A172 (cell line): Measurements from ENCODE around the gene DIPK1B. TPM values are rescaled to one million over a fixed set of nuclear protein-coding genes. Genes with fewer than 3 reads are reported as not detected.
"Not testable (repeated sequence)": the region's sequence is repeated elsewhere in the genome, so short reads cannot be mapped to it uniquely, and the experiment has no call there.

ENCODE experiments used
- DNase-seq: peaks from one replicate; pipeline ENCODE4 v3.0.0-alpha.2; 2015; ENCODE audit warnings: low spot score
- total RNA-seq: library from RNA; depleted of rRNA; stranded (reverse); fragments of >200 nt; shearing (Covaris generic); gene quantifications from 2 replicates; pipeline ENCODE4 v1.2.3, GENCODE V29; 2014

The DIPK1B gene
- total RNA-seq, 1 experiment from 2014 or later, result 16.7 TPM

DNA sequence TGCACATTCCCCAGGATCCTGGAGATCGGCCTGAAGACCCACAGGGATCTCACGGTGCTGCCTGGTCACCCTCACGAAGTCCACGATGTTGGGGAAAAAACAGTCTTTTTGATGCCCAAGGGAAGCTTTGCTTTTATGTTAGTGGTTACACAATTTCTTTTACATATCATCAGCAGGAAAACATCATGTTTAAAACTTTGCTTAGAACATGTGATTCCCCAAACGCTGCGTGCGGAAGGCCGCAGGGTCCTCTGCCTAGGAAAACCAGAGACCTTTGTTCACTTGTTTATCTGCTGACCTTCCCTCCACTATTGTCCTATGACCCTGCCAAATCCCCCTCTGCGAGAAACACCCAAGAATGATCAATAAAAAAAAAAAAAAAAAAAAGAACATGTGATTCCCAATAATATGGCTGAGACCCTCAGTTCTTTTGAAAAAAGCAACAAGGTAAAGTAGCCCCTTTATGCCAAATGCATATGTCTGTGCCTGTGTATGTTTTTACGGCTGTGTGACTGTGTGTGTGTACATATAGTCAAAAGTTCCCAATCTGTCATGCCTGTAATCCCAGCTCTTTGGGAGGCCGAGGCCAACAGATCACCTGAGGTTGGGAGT lies 13.6 kb upstream of the DIPK1B start:
- no peak for DNase-seq

DNA sequence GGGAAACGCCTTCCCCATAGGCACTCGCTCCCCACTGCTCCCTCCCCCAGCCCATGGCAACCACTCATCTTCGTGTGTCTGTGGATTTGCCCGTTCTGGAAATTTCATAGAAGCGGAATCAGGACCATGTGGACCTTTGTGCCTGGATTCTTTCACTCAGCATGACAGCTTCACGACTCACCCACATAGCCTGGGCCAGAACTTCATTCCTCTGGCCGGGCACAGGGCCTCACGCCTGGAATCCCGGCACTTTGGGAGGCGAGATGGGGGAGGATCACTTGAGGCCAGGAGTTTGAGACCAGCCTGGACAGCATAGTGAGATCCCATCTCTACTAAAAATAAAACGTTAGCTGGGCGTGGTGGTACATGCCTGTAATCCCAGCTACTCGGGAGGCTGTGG lies 12.1 kb upstream of the DIPK1B start:
- no peak for DNase-seq

DNA sequence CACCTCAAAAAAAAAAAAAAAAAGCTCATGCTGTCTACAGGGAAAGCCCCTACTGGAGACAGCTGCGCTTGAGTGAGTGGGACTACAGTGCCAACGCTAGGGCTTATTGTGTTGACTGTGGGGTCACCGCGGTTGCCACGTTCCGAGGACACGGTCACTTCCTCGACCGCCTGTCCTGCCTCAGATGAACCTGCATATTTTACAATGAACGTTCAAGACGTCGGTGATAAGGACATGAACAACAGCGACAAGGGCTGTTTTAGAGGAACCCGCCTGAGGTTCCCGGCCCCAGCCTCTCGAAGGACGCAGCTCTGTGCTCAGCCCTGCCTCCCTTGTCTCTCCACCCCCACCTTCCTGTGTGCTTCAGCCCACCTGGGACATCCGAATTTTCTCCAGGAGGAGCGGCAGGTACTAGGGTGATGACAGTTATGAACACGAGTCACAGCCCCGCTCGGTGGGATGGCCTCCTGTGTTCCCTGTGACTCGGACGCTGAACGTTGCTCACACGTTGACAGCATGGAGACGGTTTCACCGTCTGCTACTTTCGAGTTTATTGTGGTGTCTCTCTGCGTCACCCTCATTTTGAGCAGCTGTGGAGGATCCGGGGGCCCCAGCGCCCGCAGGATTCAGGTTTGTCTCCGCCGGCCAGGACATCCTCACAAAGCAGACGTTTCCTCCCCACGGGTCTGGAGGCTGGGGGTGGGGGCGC lies 11.3 kb upstream of the DIPK1B start:
- DNase-seq, result no peak

DNA sequence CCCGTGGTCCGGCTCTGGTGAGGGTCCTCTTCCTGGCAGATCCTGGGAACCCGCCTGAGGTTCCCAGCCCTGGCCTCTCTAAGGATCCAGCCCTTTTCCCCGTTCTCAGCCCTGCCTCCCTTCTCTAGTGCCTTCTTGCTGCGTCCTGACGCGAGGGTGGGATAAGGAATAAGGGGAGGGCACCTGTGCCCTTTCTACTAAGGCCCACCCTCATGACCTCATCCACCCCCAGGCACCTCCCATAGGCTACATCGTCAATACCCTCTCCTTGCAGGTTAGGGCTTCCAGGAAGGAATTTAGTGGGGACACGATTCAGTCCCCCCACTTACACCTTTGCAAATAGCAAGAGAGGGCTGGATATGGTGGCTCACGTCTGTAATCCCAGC lies 10.7 kb upstream of the DIPK1B start:
- DNase-seq, result no peak

DNA sequence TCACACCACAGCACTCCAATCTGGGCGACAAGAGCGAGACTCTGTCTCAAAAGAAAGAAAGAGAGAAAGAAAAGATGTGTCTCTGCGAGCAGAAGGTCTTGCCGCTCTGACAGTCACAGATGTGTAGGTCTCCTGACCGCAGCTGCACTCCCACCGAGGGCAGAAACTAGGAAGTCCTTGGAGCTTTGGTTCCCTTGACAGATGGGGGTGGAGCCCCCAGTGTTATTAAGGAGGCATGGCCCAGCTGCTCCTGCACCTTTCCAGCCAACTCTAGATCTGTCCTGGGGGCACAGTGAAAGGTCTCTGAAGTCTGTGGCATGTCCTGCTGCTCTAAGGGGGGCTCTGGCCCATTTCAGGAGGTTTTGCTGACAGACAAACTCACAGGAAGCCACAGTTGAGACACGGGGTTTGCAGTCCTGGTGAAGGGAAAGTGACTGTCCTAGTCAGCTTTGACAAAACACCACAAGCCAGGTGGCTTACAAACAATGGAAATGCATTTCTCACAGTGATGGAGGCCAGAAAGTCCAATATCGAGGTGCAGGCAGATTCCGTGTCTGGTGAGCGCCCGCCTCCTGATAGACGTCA lies 9.0 kb upstream of the DIPK1B start:
- no peak for DNase-seq

DNA sequence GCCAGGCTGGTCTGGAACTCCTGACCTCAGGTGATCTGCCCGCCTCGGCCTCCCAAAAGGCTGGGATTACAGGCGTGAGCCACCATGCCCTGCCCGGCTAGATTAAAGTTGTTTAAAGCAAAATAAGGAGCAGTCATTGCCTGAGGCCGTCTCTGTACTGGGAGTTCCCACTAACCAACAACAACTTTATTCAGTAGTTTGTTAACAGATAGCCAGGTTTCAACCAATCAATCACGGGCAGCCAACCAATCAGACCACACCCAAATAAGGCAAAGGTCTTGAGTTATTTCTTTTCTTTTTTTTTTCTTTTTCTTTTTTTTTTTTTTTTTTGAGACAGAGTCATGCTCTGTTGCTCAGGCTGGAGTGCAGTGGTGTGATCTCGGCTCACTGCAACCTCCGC lies 7.6 kb upstream of the DIPK1B start:
- DNase-seq, result not testable (repeated sequence)

DNA sequence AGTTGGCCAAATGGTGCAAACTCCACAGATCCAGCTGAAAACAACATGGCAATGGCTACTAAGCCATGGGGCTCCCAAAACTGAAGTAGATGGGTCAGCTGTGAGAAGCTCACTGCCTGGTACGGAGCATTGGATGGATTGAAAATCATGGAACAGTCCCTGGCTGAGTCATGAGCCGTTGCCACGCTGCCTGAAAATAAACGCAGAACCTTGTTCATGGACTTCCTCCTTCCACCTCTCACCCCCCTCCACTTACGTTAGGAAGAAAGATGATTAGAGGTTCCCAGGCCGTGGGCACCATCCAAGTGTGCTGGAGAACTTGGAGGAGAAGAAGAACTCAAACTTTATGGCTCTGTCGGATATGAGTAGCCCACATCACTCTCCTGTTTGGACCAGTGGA lies 6.8 kb upstream of the DIPK1B start:
- no peak for DNase-seq

DNA sequence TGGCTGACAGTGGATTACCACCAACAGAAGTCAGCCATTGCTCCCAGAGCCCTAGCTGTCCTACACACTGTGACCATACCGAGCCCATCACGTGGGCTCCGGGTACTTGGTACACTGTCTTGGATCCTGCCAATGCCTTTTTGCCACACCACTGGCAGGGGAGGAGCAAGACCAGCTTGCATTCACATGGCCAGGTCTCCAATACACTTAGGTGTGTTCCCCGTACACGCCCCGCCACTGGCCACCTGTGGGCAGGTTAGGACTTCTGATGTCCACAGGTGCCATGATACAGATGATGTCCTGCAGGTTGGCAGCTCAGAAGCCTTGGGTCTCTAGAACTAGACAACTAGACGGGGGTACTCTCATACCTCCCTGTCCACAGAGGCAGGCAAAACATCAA lies 5.4 kb upstream of the DIPK1B start:
- no peak for DNase-seq

DNA sequence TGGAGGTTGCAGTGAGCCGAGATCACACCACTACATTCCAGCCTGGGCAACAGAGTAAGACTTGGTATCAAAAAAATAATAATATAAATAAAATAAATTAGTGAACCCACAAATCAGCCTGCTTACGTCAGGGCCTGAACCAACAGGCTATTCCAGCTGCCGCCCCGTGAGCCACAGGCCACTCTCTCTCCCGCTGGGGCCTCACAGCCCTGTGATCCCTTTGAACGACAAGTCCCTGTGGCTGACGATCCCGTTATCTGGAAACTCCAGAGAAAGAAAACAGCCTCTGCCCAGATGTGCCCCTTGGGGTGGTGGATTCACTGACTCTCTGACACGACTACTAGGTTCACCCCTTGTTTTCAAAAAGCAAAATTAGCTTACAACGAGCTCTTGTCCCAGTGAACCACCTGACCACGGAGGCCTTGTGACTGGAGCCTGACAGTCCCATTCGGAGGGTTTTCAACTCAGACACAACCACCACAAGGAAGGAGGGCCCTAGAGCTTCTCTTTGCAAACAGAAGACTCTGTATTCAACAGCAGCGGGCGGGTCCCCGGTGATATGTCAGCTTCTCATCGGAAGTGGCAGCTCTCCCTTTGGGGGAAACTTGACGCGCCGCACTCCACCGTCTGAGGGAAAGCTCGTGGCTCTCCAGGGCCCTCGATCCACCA lies 4.4 kb upstream of the DIPK1B start:
- DNase-seq, result no peak

DNA sequence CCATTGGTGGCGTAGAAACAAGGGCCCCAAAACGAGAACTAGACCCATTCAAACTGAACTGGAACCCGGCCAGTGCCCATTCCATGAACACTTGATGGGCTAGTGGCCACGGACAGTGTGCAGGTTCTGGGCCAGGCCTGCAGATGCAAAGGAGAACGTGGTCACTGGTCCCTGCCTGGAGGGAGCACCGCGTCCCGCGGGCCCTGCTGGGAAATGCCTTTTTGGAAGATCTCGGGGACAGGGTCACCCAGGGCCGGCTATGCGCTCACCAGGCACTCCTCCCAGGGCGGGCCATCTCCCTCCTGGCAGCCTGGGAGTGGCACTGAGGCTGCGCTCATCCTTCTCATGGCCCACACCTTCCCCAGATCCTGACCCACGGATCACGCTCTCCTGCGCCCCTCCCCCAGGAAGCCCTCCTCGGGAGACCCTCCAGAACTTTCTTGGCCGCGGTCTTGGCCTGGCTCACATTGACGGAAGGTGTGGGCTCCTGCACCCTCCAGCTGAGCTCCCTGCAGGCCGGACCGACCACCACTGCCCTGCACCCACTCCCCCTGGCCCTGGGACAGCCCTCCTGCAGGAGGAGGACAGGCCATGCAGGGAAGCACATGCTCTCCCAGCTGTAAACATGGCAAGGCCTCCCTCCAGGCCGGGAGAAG lies 2.8 kb upstream of the DIPK1B start:
- DNase-seq, result no peak

DNA sequence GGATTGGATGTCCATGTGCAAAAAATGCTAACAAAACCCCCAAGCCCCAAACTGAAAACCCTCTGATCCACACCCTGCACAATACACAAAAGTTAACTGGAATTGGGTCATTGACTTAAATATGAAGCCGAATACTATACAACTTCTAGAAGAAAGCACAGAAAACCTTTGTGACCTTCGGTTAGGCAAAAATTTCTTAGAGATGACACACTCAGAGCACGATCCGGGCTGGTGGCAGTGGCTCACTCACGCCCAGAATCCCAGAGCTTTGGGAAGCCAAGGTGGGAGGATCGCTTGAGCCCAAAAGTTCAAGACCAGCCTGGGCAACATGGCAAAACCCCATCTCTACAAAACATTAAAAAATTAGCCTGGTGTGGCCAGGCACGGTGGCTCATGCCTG lies 1.8 kb upstream of the DIPK1B start:
- no peak for DNase-seq

DNA sequence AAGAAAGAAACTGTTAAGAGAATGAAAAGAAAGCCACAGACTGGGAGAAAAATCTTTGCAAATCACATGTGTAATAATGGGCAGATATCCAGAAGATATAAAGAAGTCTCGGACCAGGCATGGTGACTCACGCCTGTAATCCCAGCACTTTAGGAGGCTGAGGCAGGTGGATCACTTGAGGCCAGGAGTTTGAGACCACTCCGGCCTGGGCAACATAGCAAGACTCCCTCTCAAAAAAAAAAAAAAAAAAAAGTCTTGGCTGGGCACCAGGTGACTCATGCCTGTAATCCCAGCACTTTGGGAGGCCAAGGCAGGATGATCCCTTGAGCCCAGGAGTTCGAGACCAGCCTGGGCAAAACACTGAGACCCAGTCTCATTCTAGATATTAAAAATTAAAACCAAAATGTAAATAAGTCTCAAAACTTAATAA lies 1.1 kb upstream of the DIPK1B start:
- DNase-seq, result peak; percentile 68

DNA sequence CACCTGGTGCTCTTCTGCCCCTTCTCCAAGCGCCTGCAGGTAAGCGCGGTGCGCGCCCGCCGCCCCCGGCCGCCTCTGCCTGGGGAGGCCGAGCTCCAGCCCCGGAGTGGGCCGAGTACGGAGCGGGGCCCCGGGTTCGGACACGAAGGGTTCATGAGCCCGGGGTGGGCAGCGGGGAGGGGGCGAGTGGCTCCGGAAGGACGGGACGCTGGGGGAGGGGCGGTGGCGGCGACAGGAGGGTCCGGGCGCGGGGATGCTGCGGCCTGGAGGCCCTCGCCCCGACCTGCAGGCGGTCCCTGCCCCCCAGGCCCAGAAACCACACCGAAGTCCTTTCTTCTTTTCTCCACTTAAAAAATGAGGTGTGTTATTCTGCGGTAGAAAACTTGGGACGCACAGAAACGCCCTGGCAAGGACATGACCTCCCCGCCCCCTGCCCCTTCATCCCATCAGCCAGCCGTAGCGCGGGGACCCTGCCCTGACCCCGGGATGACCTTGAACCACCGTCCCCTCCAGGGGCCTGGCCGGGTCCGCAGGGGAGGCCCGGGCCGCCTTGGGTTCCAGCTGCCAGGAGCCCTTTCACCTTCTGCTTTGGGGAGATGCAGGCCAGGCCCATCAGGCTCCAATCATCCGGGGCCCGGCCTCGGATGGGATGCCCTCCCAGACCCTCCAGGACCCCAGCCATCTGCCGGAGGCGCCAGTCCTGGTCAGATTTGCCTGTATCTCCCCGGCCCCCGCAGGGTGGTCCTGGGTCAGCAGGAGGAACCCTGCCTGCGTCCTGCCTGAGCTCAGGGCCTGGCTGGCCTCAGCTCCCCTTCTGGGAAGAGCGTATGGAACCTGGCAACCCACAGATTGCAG lies 545 bp downstream of the DIPK1B start:
- no peak for DNase-seq

DNA sequence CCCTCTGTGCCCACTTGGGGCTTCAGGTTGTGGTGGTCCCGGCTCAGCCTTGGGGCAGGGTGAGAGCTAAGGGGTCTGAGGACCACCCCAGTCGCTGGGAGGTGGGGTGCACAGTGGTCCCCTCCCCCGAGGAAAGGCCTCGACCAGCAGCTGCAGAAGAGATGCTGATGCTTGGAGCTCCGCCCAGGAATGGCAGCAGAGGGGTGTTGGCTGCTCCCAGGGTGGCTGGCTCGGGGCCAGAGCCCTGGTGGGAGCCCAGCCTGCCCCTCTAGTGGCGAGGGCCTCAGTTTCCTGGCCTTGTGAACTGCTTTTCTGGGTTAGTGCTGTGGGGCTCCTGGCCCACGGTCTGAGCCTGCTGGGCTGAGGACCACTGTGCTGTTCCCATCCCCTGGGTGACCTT lies 1.2 kb downstream of the DIPK1B start:
- no peak for DNase-seq

DNA sequence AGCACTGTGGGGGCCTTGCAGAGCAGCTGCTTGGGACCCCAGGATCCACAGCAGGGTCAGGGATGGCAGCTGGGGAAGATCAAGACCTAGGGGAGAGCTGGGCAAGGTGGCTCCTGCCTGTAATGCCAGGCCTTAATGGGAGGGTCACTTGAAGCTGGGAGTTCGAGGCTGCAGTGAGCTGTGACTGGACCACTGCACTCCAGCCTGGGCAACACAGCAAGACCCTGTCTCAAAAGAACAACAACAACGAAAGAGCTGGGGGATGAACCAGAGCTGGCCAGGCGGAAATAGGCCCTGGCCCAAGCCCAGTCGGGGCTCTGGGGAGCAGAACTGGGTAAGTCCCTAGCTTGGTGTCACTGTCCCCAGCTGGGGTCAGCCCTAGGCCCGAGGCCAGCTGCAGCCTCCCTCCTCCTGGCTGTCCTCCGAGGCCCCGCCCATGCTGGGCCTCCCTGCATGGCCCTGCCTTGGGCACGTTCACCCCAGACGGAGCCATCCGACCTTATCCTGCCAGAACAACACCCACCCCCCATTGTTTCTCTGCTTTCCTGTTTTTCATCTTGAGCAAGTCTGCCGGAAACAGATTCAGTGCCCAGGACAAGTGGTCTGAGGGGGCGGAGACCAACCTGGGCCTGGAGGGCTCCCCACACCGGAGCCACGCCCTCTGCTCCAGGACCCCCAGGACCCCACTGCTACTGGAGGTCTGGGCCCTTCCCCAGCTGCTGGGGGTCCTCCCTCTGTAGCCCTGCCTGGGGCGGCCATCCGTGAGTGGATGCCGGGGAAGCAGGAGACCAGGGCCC lies 1.9 kb downstream of the DIPK1B start:
- DNase-seq, result no peak

DNA sequence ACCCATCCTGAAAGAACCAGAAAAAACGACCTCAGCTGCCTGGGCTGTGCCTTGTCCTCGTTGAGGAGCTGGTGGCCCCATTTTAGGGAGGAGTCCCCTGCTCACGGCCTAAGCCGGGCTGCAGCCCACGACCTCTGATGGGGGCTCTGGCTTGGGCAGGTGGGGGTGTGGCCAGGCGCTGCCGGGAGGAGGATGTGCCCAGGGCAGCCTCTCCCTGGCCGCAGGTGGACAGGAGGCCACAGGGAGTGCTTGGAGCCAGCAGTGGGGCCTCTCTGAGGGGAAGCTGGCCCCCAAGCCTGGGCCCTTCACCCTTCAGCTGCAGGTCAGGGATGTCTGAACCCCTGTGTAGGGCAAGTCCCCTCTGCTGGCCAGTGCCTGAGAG lies 2.5 kb downstream of the DIPK1B start:
- no peak for DNase-seq

DNA sequence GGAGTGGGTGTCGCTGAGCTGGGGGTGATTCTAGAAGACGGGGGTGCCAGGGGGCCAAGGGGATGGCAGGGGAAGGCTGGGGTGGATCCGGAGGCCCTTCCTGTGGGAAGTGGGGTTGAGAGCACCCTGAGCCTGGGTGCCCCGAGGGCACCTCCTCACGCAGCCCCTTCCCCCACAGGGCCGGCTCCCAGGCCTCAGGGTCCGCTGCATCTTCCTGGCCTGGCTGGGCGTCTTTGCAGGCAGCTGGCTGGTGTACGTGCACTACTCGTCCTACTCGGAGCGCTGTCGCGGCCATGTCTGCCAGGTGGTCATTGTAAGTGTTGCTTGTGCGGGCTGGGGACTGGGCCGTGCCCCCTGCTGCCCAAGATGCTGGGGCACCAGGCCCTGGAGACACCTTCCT lies 5.0 kb downstream of the DIPK1B start:
- no peak for DNase-seq

DNA sequence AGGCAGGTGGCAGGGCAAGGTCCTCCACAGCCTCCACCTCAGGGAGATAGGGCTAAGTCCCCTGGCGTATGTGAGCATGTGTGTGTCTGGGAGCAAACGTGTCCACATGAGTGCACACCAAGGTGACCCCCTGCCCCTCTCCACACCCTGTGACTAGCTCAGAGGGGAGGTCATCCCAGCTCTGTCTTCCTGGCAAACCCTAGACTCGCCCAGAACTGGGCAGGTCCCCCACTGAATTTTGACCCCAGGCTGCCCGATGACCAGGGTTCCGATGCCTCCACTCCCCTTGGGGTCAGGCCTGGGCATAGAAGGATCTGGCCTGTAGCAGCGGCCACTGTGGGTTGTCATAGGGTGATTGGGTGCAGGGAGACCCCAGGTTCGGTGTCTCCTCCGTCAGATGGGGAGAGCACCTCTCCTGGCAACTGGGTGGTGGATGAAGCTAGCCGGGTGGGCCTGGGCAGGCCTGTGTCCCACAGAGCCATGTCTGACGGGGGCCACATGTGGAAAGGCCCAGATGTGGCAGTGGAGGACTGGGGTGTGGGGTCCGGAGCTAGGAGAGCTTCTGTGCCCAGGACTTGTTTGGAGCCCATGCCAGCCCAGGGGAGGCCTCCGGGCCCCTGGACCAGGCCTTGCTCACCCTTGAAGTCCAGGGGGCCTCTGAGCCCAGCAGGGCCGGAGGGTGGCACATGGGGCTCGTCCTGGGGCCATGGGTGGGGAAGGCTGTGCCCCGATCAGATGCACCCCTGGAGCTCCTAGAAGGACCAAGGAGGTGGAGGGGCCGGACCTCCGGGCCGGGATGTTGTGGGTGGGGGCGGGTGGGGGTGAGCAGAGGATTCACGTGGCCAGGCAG lies 6.2 kb downstream of the DIPK1B start:
- DNase-seq, result no peak

DNA sequence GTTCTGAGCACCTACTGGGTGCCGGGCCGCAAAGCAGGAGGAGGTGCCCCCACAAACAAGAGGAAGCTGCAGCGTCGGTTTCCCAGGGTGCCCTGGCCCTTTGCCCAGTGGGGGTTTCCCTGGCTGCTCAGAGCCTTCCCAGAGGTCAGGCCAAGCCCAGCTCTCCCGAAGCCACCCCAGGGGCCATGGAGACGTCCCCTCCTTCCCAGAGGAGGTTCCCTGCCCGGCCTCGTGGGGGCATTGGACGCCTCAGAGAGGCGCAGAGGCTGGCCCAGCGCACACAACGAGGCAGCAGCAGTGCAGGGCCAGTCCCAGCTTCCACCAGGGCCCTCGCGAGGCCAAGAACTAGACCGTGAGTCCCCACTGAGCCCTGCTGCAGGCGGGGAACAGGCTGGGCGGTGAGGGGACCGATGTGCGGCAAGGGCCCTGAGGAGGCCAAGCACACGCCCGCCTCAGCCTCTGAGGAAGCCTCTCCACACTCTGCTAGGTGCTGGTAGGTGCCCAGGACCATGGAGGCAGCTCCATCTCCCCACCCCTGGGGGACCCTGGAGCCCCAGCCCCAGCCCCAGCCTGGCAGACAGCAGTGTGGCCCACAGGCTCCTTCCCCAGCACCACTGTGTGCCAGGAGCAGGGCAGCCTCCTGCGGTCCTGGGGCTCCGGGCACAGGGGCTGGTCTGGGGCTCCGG lies 7.0 kb downstream of the DIPK1B start:
- DNase-seq, result peak; percentile 62
